HUES6 (cell line): ENCODE results near the gene AMPH.

ENCODE experiments used
- H3K27ac ChIP-seq: 2 replicates; pipeline ENCODE4 v1.7.0; 2013; ENCODE audit warnings: low read depth, mild to moderate bottlenecking, low read length, inconsistent platforms
- H3K27me3 ChIP-seq: 2 replicates; pipeline ENCODE4 v1.6.1; 2013; ENCODE audit warnings: low read length; ENCODE audit not compliant: control insufficient read depth, insufficient read depth
- H3K36me3 ChIP-seq: 2 replicates; pipeline ENCODE4 v1.6.1; 2013; ENCODE audit warnings: low read length; ENCODE audit not compliant: control insufficient read depth, insufficient read depth
- H3K4me1 ChIP-seq: 2 replicates; pipeline ENCODE4 v1.6.1; 2013; ENCODE audit warnings: low read length; ENCODE audit not compliant: control insufficient read depth, insufficient read depth
- H3K4me3 ChIP-seq: 2 replicates; pipeline ENCODE4 v1.5.1; 2013; ENCODE audit warnings: low read depth, low read length
- H3K9ac ChIP-seq: one replicate; pipeline ENCODE4 v1.6.1; 2013; ENCODE audit warnings: mild to moderate bottlenecking, low read length
- H3K9me3 ChIP-seq: 2 replicates; pipeline ENCODE4 v1.6.1; 2013; ENCODE audit warnings: low read depth, low read length; ENCODE audit not compliant: control insufficient read depth, insufficient read depth

The AMPH gene

DNA sequence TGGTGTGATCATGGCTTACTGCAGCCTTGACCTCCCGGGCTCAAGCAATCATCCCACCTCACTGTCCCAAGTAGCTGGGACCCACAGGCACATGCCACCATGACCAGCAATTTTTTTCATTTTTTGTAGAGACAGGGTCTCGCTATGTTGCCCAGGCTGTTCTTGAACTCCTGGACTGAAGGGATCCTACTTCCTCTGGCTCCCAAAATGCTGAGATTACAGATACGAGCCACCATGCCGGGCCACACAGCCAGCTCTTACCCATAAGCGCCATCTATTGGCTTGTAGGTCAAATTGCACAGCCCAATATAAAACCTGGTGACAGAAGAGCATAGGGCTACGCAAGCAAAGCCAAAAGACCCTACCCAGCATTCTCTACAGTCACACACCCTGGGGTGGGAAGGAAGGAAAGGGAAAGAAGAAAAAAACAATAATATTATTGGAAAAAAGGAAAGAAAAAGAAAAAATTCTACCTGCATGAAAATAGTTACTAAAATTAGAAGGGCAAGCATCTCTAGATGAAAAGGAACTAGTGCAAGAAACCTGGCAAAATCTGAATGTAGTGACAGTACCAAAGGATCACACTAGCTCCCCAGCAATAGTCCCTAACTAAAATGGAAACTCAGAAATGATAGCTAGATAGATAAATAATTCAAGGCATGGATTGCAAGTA is 29.4 kb upstream of the AMPH start:
- Histone ChIP-seq H3K27me3 (no peaks in the 10 kb centered on the region), H3K9ac (no peak overlapping the region), H3K4me3 (no peak overlapping the region), H3K4me1 (no peaks in the 10 kb centered on the region), H3K27ac (no peak overlapping the region), H3K9me3 (no peaks in the 10 kb centered on the region), H3K36me3 (no peaks in the 10 kb centered on the region)

DNA sequence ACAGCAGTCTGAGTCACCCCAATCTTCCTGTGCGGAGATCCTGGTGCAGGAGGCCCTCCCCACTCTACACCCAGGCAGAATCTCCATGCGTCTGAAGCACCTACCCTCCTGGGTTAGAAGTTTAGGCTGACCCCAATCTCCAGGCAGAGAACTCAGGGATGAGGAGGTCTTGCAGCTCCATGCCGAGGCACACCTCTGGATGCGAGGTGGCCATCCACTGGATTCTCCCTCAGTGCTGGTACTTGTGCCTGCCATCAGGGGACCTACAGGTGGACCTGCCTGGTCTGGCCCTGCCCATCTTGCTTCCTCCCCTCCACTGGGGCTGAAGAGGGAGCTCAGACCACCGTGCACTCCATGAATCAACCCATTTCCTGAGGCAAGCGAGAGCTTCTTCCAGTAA is 28.8 kb upstream of the AMPH start:
- Histone ChIP-seq H3K4me3 (no peak overlapping the region), H3K4me1 (no peaks in the 10 kb centered on the region), H3K9ac (no peak overlapping the region), H3K36me3 (no peaks in the 10 kb centered on the region), H3K27me3 (no peaks in the 10 kb centered on the region), H3K9me3 (no peaks in the 10 kb centered on the region), H3K27ac (no peak overlapping the region)

DNA sequence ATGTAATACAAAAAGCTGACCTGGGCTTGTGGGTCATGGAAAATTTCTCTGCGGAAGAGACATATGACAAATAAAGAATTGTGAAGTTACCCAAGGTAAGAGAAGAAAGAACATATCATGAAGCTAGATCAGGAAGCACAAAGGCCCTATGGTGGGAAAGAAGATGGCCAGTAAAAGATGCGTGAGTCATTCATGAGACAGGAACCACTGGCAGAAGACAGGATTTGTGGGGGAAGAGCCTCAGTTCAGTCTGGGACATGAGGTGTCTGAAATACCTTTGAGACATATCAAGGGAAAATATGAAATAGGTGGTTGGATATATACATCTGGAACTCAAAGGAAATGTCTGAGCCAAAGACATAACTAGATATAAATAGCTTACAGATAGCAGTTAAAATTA is 27.7 kb upstream of the AMPH start:
- H3K4me1 ChIP-seq, result no peaks in the 10 kb centered on the region
- no peaks in the 10 kb centered on the region for H3K27me3 ChIP-seq
- no peak overlapping the region for H3K4me3 ChIP-seq
- no peaks in the 10 kb centered on the region for H3K36me3 ChIP-seq
- H3K9me3 ChIP-seq, result no peaks in the 10 kb centered on the region
- H3K9ac ChIP-seq, result no peak overlapping the region
- no peak overlapping the region for H3K27ac ChIP-seq

GRCh38 chr7:38656968-38657367 is 25.8 kb upstream of the AMPH start:
- Histone ChIP-seq H3K27me3 (no peaks in the 10 kb centered on the region), H3K9me3 (no peaks in the 10 kb centered on the region), H3K4me1 (no peaks in the 10 kb centered on the region), H3K27ac (no peak overlapping the region), H3K36me3 (no peaks in the 10 kb centered on the region), H3K4me3 (no peak overlapping the region), H3K9ac (no peak overlapping the region)

- no peak overlapping the region for H3K4me3 ChIP-seq
- no peak overlapping the region for H3K9ac ChIP-seq
- no peaks in the 10 kb centered on the region for H3K27me3 ChIP-seq
- H3K27ac ChIP-seq, result no peak overlapping the region
- H3K4me1 ChIP-seq, result no peaks in the 10 kb centered on the region
- no peaks in the 10 kb centered on the region for H3K36me3 ChIP-seq
- no peaks in the 10 kb centered on the region for H3K9me3 ChIP-seq
Observed at GRCh38 chr7:38655833-38656774, 24.9 kb upstream of the AMPH start.

DNA sequence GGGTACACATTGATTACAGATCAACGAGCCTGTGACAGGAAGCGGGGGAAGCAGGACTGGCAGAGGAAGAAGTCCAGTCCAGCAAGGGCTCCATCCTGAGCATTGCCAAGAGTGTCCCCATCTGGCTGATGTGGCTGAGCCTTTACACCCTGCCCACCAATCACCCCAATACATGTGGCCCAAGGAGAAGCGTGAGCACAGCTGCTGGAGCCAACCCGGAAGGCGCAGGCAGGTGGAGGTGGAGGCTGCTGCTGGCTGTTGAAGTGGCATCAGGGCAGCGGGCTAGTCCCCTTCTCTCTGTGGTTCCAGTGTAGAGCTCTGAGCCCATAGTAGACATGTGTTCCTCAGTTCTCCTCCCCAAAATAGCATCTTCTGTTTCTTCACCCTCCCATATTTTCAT is 6.8 kb upstream of the AMPH start:
- Histone ChIP-seq H3K9me3 (0 out of 2 replicates have a peak, but pooled peaks cover 2% of the 10 kb centered on the region), H3K4me3 (no peak overlapping the region), H3K27me3 (peaks cover under 1% of the 10 kb centered on the region; the same call in 1 of the 2 replicates), H3K27ac (no peak overlapping the region), H3K36me3 (no peaks in the 10 kb centered on the region), H3K9ac (no peak overlapping the region), H3K4me1 (no peaks in the 10 kb centered on the region)

DNA sequence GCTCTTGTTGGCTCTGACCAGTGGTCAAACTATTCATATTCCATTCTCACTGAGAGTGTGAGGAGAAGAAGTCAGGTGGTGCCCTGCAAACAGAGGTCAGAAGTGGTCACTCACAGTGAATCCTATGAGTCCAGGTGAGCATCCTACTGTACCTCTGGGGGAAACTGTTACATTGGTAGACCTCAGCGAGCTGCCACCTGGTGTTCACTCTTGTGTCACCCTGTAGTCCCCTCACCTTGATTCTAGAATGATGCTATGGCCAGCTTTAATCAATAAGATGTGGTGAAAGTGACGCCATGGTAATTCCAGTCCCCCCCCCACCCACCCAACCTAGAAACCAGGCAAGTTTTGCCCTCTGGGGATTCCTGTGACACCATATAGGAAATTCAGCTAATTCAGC is 1.2 kb upstream of the AMPH start:
- Histone ChIP-seq H3K27ac (no peak overlapping the region), H3K4me1 (peaks cover 6% of the 10 kb centered on the region), H3K36me3 (no peaks in the 10 kb centered on the region), H3K9me3 (no peaks in the 10 kb centered on the region), H3K4me3 (no peak overlapping the region), H3K9ac (no peak overlapping the region), H3K27me3 (peaks cover 51% of the 10 kb centered on the region)

GRCh38 chr7:38629651-38630510 is 1.3 kb downstream of the AMPH start:
- Histone ChIP-seq H3K36me3 (no peaks in the 10 kb centered on the region), H3K27ac (no peak overlapping the region), H3K4me3 (peak overlapping the region; percentile 74), H3K9ac (no peak overlapping the region), H3K27me3 (peaks cover 51% of the 10 kb centered on the region), H3K9me3 (no peaks in the 10 kb centered on the region), H3K4me1 (peaks cover 6% of the 10 kb centered on the region)

DNA sequence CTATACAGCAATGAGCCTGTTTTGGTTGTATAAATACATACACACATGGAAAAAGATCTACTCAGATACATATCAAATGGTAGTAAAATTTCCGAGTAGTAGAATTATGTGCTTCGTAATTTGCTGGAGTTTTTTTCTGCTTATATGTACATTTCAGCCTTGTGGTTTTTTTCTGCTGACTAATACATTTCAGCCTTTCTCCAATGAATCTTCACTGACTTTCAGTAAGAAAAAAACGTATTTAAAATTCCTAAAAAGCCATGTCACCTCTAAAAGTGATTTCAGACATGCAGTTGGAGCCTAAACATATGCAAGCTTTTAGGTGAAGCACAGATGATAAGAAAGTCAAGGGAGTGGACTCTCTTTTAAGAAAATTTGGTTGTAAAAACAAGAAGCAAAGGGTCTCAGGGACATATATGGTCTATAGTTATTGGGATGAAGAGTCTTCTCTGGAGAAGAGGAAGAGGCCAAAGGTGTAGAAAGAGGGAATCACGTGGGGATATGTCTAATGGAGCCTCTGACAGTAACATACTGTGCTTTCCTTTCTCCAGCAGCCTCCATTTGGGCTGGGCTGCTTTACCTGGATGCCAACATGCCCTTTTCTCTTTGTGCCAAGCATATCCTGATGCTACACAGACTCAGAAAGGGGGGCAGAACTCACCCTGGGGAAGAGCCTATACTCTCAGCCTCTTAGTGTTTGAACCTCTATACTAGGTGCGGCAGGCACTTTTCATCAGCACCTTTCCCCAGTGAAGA is 2.4 kb downstream of the AMPH start:
- Histone ChIP-seq H3K4me3 (no peak overlapping the region), H3K9ac (no peak overlapping the region), H3K27me3 (peaks cover 51% of the 10 kb centered on the region), H3K36me3 (no peaks in the 10 kb centered on the region), H3K27ac (no peak overlapping the region), H3K4me1 (peaks cover 6% of the 10 kb centered on the region), H3K9me3 (no peaks in the 10 kb centered on the region)

- H3K27me3 ChIP-seq, result peaks cover 31% of the 10 kb centered on the region
- H3K4me3 ChIP-seq, result no peak overlapping the region
- H3K4me1 ChIP-seq, result peaks cover 6% of the 10 kb centered on the region
- no peak overlapping the region for H3K27ac ChIP-seq
- H3K9me3 ChIP-seq, result no peaks in the 10 kb centered on the region
- no peaks in the 10 kb centered on the region for H3K36me3 ChIP-seq
- no peak overlapping the region for H3K9ac ChIP-seq
Observed at GRCh38 chr7:38625866-38626265, 5.3 kb downstream of the AMPH start.
